ENCODE results near the gene SELPLG.

- TF ChIP-seq, protein P1, sequence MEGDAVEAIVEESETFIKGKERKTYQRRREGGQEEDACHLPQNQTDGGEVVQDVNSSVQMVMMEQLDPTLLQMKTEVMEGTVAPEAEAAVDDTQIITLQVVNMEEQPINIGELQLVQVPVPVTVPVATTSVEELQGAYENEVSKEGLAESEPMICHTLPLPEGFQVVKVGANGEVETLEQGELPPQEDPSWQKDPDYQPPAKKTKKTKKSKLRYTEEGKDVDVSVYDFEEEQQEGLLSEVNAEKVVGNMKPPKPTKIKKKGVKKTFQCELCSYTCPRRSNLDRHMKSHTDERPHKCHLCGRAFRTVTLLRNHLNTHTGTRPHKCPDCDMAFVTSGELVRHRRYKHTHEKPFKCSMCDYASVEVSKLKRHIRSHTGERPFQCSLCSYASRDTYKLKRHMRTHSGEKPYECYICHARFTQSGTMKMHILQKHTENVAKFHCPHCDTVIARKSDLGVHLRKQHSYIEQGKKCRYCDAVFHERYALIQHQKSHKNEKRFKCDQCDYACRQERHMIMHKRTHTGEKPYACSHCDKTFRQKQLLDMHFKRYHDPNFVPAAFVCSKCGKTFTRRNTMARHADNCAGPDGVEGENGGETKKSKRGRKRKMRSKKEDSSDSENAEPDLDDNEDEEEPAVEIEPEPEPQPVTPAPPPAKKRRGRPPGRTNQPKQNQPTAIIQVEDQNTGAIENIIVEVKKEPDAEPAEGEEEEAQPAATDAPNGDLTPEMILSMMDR (IDR thresholded peaks at IDR 0.05; ENCODE audit: low read length) = no peak
- no peak for TF ChIP-seq EZH2phosphoT487 (IDR thresholded peaks at IDR 0.05; ENCODE audit: low read length)
- TF ChIP-seq EZH2 (optimal IDR thresholded peaks at IDR 0.05; ENCODE audit: low read depth, low read length) = no peak
These were observed 8.5 kb downstream of the SELPLG start for GRCh38 chr12:108625228-108625627.
